K562 (cell line): Measurements from ENCODE around the gene ESRRB. TPM values are rescaled to one million over a fixed set of nuclear protein-coding genes. Genes with fewer than 3 reads are reported as not detected.
A peak's percentile ranks its signal among the peaks of the same experiment; 100 is the strongest.

Experiments
- ATAC-seq: fragments of 200-7000 bp; cut with Tn5 transposase; 3 replicates; pipeline ENCODE4 v1.9.1; 2020; ENCODE audit warnings: moderate library complexity
- BruUV-seq: library from RNA; stranded (reverse); fragments of 400-500 nt; replicated peaks from 2 replicates; lab custom pipeline; 2021; lab: Mats Ljungman, UMichigan
- CTCF ChIA-PET: fragments of 300-600 bp; formaldehyde crosslinking; extraction: SDS; loops from one replicate; lab custom pipeline; 2021; ENCODE audit warnings: low intra/inter-chr PET ratio; lab: Yijun Ruan, JAX
- POLR2A ChIA-PET: fragments of 300-600, 350-650 bp; sonication (Branson Sonifier 250); formaldehyde crosslinking; extraction: SDS; loops from one replicate; lab custom pipeline; 2021; ENCODE audit warnings: antibody characterized with exemption, inconsistent platforms; lab: Yijun Ruan, JAX
- DNase-seq, 4 experiments: peaks; one replicate each; pipeline versions ENCODE4 v3.0.0 to v3.0.0-alpha.2; 2011 to 2018; ENCODE audit warnings: low spot score in 3 of 4, mixed read lengths in 3 of 4; ENCODE audit errors: extremely low read depth in 1 of 4
- FAIRE-seq: peaks from 2 replicates; lab custom pipeline; 2011; peaks lifted over from hg19 to GRCh38; lab: Jason Lieb, UNC
- H2AFZ ChIP-seq: 2 replicates; pipeline ENCODE4 v1.6.0; 2011; ENCODE audit warnings: low read depth, low read length, control low read depth, inconsistent platforms
- H3K27ac ChIP-seq: fragments of 200-600 bp; 3 replicates; pipeline ENCODE4 v1.8.0; 2011; ENCODE audit warnings: low read depth, mild to moderate bottlenecking, control low read depth, inconsistent platforms, low read length, moderate library complexity, mixed read lengths; ENCODE audit errors: extremely low read depth
- H3K27me3 ChIP-seq, 2 experiments: fragments of 300-600 bp in 1 of 2; 2 replicates in 1 of 2; 3 replicates in 1 of 2; pipeline versions ENCODE4 v1.6.0 to v1.8.0; 2011; ENCODE audit warnings: inconsistent platforms in 2 of 2, low read length in 2 of 2, mild to moderate bottlenecking in 1 of 2, mixed read lengths in 1 of 2, moderate library complexity in 1 of 2; ENCODE audit not compliant: control insufficient read depth in 2 of 2, insufficient read depth in 2 of 2
- H3K36me3 ChIP-seq: fragments of 300-600 bp; 3 replicates; pipeline ENCODE4 v1.8.0; 2011; ENCODE audit warnings: mild to moderate bottlenecking, low read length, inconsistent platforms; ENCODE audit not compliant: control insufficient read depth, insufficient read depth
- H3K4me1 ChIP-seq, 2 experiments: fragments of 200-600 bp in 1 of 2; replicated peaks in 1 of 2; 2 replicates in 1 of 2; 3 replicates in 1 of 2; pipeline versions ENCODE4 v1.5.1 to v1.8.0; 2011; ENCODE audit warnings: inconsistent platforms in 2 of 2, low read length in 2 of 2, mild to moderate bottlenecking in 1 of 2, mixed read lengths in 1 of 2, moderate library complexity in 1 of 2; ENCODE audit not compliant: control insufficient read depth in 2 of 2, insufficient read depth in 2 of 2
- H3K4me2 ChIP-seq: 2 replicates; pipeline ENCODE4 v1.6.1; 2011; ENCODE audit warnings: low read length, control low read depth, inconsistent platforms, mixed read lengths; ENCODE audit not compliant: insufficient read depth
- H3K4me3 ChIP-seq: fragments of 200-600 bp; sonication (generic), shearing (Covaris generic); 2 replicates; pipeline ENCODE4 v1.5.1; 2016; ENCODE audit warnings: control low read depth, inconsistent platforms
- H3K79me2 ChIP-seq: fragments of 200-600 bp; 3 replicates; pipeline ENCODE4 v1.8.0; 2011; ENCODE audit warnings: low read length, inconsistent platforms; ENCODE audit not compliant: control insufficient read depth, insufficient read depth
- H3K9ac ChIP-seq, 2 experiments: 2 replicates each; pipeline versions ENCODE4 v1.6.0 to v1.6.1; 2011; ENCODE audit warnings: low read depth in 2 of 2, low read length in 2 of 2, control low read depth in 1 of 2, inconsistent platforms in 1 of 2, mild to moderate bottlenecking in 1 of 2, mixed read lengths in 1 of 2; ENCODE audit not compliant: insufficient read depth in 1 of 2
- H3K9me1 ChIP-seq: one replicate; pipeline ENCODE4 v1.6.0; 2011; ENCODE audit warnings: inconsistent platforms, mild to moderate bottlenecking, low read length, moderate library complexity; ENCODE audit not compliant: control insufficient read depth, insufficient read depth
- H3K9me3 ChIP-seq: replicated peaks from 2 replicates; pipeline ENCODE4 v1.5.1; 2011; ENCODE audit warnings: low read depth, low read length, inconsistent platforms; ENCODE audit not compliant: control insufficient read depth, insufficient read depth
- H4K20me1 ChIP-seq: replicated peaks from 2 replicates; pipeline ENCODE4 v1.6.1; 2011; ENCODE audit warnings: low read length, inconsistent platforms, mixed read lengths; ENCODE audit not compliant: control insufficient read depth, insufficient read depth
- ARHGAP35 ChIP-seq: fragments of 450-650 bp; IDR thresholded peaks from 2 replicates; pipeline ENCODE4 v1.6.1; 2018; ENCODE audit not compliant: partially characterized antibody
- CC2D1A ChIP-seq: fragments of 450-650 bp; IDR thresholded peaks from 2 replicates; pipeline ENCODE4 v1.6.1; 2017; ENCODE audit warnings: mild to moderate bottlenecking
- CHCHD3 ChIP-seq: fragments of 250-450 bp; sonication (Bioruptor Pico); IDR thresholded peaks from 2 replicates; pipeline ENCODE4 v2.1.2; 2022; ENCODE audit warnings: mild to moderate bottlenecking
- MAFK ChIP-seq: IDR thresholded peaks from 2 replicates; pipeline ENCODE4 v1.6.1; 2011; ENCODE audit warnings: low read length, improper control_type of control experiment
- RBM25 ChIP-seq: fragments of 200-400 bp; formaldehyde crosslinking; IDR thresholded peaks from 2 replicates; pipeline ENCODE4 v1.6.1; 2018; ENCODE audit warnings: low read length, low read depth, moderate library complexity; ENCODE audit not compliant: severe bottlenecking
- TAF1 ChIP-seq: IDR thresholded peaks from 2 replicates; pipeline ENCODE4 v1.6.1; 2011; ENCODE audit warnings: mild to moderate bottlenecking, low read length, moderate library complexity; ENCODE audit not compliant: insufficient read depth, control insufficient read depth, severe bottlenecking; ENCODE audit errors: extremely low read depth
- WHSC1 ChIP-seq: IDR thresholded peaks from one replicate; pipeline ENCODE4 v1.6.1; 2012; ENCODE audit warnings: low read length, control low read depth, inconsistent platforms
- ZNF277 ChIP-seq: fragments of 250-450 bp; sonication (Bioruptor Pico); IDR thresholded peaks from 2 replicates; pipeline ENCODE4 v1.8.0; 2022; ENCODE audit warnings: inconsistent platforms, mild to moderate bottlenecking, moderate library complexity, borderline replicate concordance
- ZNF398 ChIP-seq: fragments of 250-450 bp; sonication (Bioruptor Pico); IDR thresholded peaks from 2 replicates; pipeline ENCODE4 v1.8.0; 2021; ENCODE audit warnings: moderate library complexity, mild to moderate bottlenecking, inconsistent platforms
- ZNF512 ChIP-seq: IDR thresholded peaks from 2 replicates; pipeline ENCODE4 v1.6.1; 2016; ENCODE audit warnings: missing genetic modification characterization, missing compliant biosample characterization
- WGBS: fragments of 100-300 bp; shearing (Covaris generic); methylation state at CpG from one replicate; pipeline ENCODE4 v1.1.6; 2016; ENCODE audit warnings: low coverage, mixed read lengths; ENCODE audit not compliant: insufficient coverage; ENCODE audit errors: missing lambda C conversion rate; 5-methylcytosine and 5-hydroxymethylcytosine counted together
- in situ Hi-C: fragments of 300-500 bp; cut with MboI; formaldehyde crosslinking; loops from 4 replicates; pipeline ENCODE4 v1.15.0; 2018; ENCODE audit warnings: inconsistent platforms, mixed read lengths
- intact Hi-C: fragments of 100-400 bp; cut with micrococcal nuclease; formaldehyde crosslinking; loops from 2 replicates; pipeline ENCODE4 v1.14.2; 2022
- polyA plus RNA-seq, 8 experiments: library from polyadenylated mRNA; depleted of rRNA in 4 of 8; stranded (reverse) in 5 of 8; unstranded in 3 of 8; fragments of >200 nt; fragmentation: Nextera tagmentation in 2 of 8; fragmentation: Illumina TruSeq in 1 of 8; extraction: Ambion mirVana in 2 of 8; extraction: Trizol in 1 of 8; gene quantifications; 2 replicates each; pipeline versions ENCODE4 v1.2.1 to v1.2.3, GENCODE V29; 2011 to 2014; ENCODE audit warnings: inconsistent platforms in 1 of 8, missing spikeins in 1 of 8
- total RNA-seq, 7 experiments: library from RNA; depleted of rRNA in 6 of 7; stranded (reverse); fragments of >200 nt in 6 of 7; fragmentation: Illumina TruSeq in 2 of 7; extraction: Trizol in 2 of 7; gene quantifications; 2 replicates each; pipeline versions ENCODE4 v1.2.1 to v1.2.3, GENCODE V29; 2011 to 2021; ENCODE audit warnings: low replicate concordance in 1 of 7

The ESRRB gene
- total and polyA plus RNA-seq, 9 of the 15 experiments (the other 6 are each of a cell fraction or from before 2014, with no cell fraction given) = 3.2 to 24.7 (median 14.5) TPM

- TF ChIP-seq RBM25 = peak; percentile 56
- no peak for TF ChIP-seq MAFK
- no peak for TF ChIP-seq CC2D1A
- no peak for TF ChIP-seq TAF1
Measured at GRCh38 chr14:76408877-76409276, 32.9 kb downstream of the ESRRB start (continued).

GRCh38 chr14:76412501-76412900 is 36.6 kb downstream of the ESRRB start:
- H3K9ac ChIP-seq = no peak overlapping the region

More at GRCh38 chr14:76412501-76412900, 36.6 kb downstream of the ESRRB start:
- no peak for ATAC-seq
- intact Hi-C loops (no loop called here), in situ Hi-C loops (no loop called here)
- Histone ChIP-seq H2AFZ (no peak overlapping the region), H3K4me3 (no peak overlapping the region), H3K27ac (no peak overlapping the region), H3K4me2 (no peak overlapping the region), H3K27me3 (no peaks in the 10 kb centered on the region), H3K9me3 (no peaks in the 10 kb centered on the region), H3K4me1 (no peaks in the 10 kb centered on the region; a peak in 1 of 5 replicates), H4K20me1 (no peaks in the 10 kb centered on the region), H3K36me3 (no peaks in the 10 kb centered on the region; the same call in 2 of the 3 replicates), H3K79me2 (no peaks in the 10 kb centered on the region), H3K9me1 (no peaks in the 10 kb centered on the region)
- ChIA-PET POLR2A (no interaction called here), CTCF (no interaction called here)
- no peak for FAIRE-seq
- TF ChIP-seq ZNF277 (CRISPR knock-in tag) (no peak), ZNF512 (tag) (no peak), ARHGAP35 (no peak), ZNF398 (CRISPR knock-in tag) (no peak), CHCHD3 (no peak), WHSC1 (no peak)
- BruUV-seq = no TSS peak
- 35% methylated on average over 5 of the region's 5 CpGs for WGBS
- no peak for DNase-seq
